HepG2 (cell line): ENCODE measurements around the gene PKD2L1. TPM values are rescaled to one million over a fixed set of nuclear protein-coding genes. Genes with fewer than 3 reads are reported as not detected.

Experiments used
- ATAC-seq: fragments of 200-7000 bp; cut with Tn5 transposase; 3 replicates; pipeline ENCODE4 v1.9.1; 2020; ENCODE audit warnings: mild to moderate bottlenecking, moderate library complexity
- BruUV-seq: library from RNA; stranded (reverse); fragments of 400-500 nt; replicated peaks from 2 replicates; lab custom pipeline; 2021; lab: Mats Ljungman, UMichigan
- CTCF ChIA-PET: fragments of 300-600 bp; formaldehyde crosslinking; extraction: SDS; loops from one replicate; lab custom pipeline; 2021; ENCODE audit warnings: low total read pairs, inconsistent platforms, low intra/inter-chr PET ratio; lab: Yijun Ruan, JAX
- POLR2A ChIA-PET: fragments of 350-600 bp; sonication (Branson Sonifier 250); formaldehyde crosslinking; loops from one replicate; lab custom pipeline; 2020; ENCODE audit warnings: antibody characterized with exemption, inconsistent platforms; lab: Yijun Ruan, JAX
- DNase-seq: peaks from one replicate; pipeline ENCODE4 v3.0.0-alpha.2; 2015; ENCODE audit warnings: low spot score
- FAIRE-seq: peaks from 3 replicates; lab custom pipeline; 2011; peaks lifted over from hg19 to GRCh38; lab: Jason Lieb, UNC
- H2AFZ ChIP-seq: one replicate; pipeline ENCODE4 v1.6.1; 2011; ENCODE audit warnings: low read length, inconsistent platforms
- H3K27ac ChIP-seq: fragments of 300-600 bp; 3 replicates; pipeline ENCODE4 v1.8.0; 2011; ENCODE audit warnings: mixed run types, mild to moderate bottlenecking, mixed read lengths, low read length, inconsistent platforms; ENCODE audit not compliant: insufficient read depth; ENCODE audit errors: extremely low read length
- H3K27me3 ChIP-seq, 2 experiments: fragments of 200-600 bp in 1 of 2; 2 replicates in 1 of 2; 3 replicates in 1 of 2; pipeline versions ENCODE4 v1.6.0 to v1.8.0; 2011; ENCODE audit warnings: low read length in 2 of 2, mild to moderate bottlenecking in 2 of 2, moderate library complexity in 2 of 2, inconsistent platforms in 1 of 2; ENCODE audit not compliant: insufficient read depth in 2 of 2, control insufficient read depth in 1 of 2
- H3K36me3 ChIP-seq, 2 experiments: fragments of 200-600 bp in 1 of 2; replicated peaks in 1 of 2; 2 replicates in 1 of 2; 3 replicates in 1 of 2; pipeline versions ENCODE4 v1.5.1 to v1.8.0; 2011; ENCODE audit warnings: low read length in 2 of 2, inconsistent platforms in 1 of 2; ENCODE audit not compliant: insufficient read depth in 2 of 2, control insufficient read depth in 1 of 2
- H3K4me1 ChIP-seq: 2 replicates; pipeline ENCODE4 v1.5.1; 2012; ENCODE audit warnings: low read length, inconsistent platforms; ENCODE audit not compliant: insufficient read depth
- H3K4me2 ChIP-seq: 2 replicates; pipeline ENCODE4 v1.6.0; 2011; ENCODE audit warnings: low read depth, low read length, inconsistent platforms
- H3K4me3 ChIP-seq, 3 experiments: fragments of 200-600 bp in 1 of 3; sonication (generic), shearing (Covaris generic) in 1 of 3; replicated peaks in 1 of 3; 2 replicates each; pipeline ENCODE4 v1.5.1; 2011 to 2016; ENCODE audit warnings: low read length in 3 of 3, inconsistent platforms in 2 of 3, low read depth in 2 of 3, mild to moderate bottlenecking in 2 of 3, control low read depth in 1 of 3, mixed read lengths in 1 of 3; ENCODE audit not compliant: insufficient read depth in 1 of 3
- H3K79me2 ChIP-seq: one replicate; pipeline ENCODE4 v1.6.1; 2011; ENCODE audit warnings: low read length, inconsistent platforms; ENCODE audit not compliant: insufficient read depth
- H3K9ac ChIP-seq: 2 replicates; pipeline ENCODE4 v1.6.0; 2011; ENCODE audit warnings: mild to moderate bottlenecking, low read depth, low read length, inconsistent platforms; ENCODE audit not compliant: insufficient read depth
- H3K9me3 ChIP-seq: 2 replicates; pipeline ENCODE4 v1.5.1; 2012; ENCODE audit warnings: mild to moderate bottlenecking, low read length
- H4K20me1 ChIP-seq: 2 replicates; pipeline ENCODE4 v1.6.0; 2011; ENCODE audit warnings: inconsistent platforms, mild to moderate bottlenecking, low read length, moderate library complexity; ENCODE audit not compliant: insufficient read depth
- AGO1 ChIP-seq: fragments of 200-400 bp; formaldehyde crosslinking; IDR thresholded peaks from 2 replicates; pipeline ENCODE4 v1.6.1; 2017; ENCODE audit warnings: mild to moderate bottlenecking, low read depth, low read length, moderate library complexity; ENCODE audit not compliant: poor library complexity, severe bottlenecking
- GATA4 ChIP-seq: sonication (generic); IDR thresholded peaks from 2 replicates; pipeline ENCODE4 v1.6.1; 2016; ENCODE audit warnings: antibody characterized with exemption, low read depth, borderline replicate concordance
- HDAC2 ChIP-seq: sonication (generic); formaldehyde crosslinking; IDR thresholded peaks from 2 replicates; pipeline ENCODE4 v1.4.0; 2020; ENCODE audit warnings: missing genetic modification reagents
- HNF1B ChIP-seq: sonication (generic); formaldehyde crosslinking; IDR thresholded peaks from 2 replicates; pipeline ENCODE4 v1.5.1; 2020; ENCODE audit warnings: mild to moderate bottlenecking, moderate library complexity, missing genetic modification reagents
- MLLT10 ChIP-seq: sonication (generic); formaldehyde crosslinking; IDR thresholded peaks from 2 replicates; pipeline ENCODE4 v1.4.0; 2020; ENCODE audit warnings: missing genetic modification reagents
- MXD3 ChIP-seq: IDR thresholded peaks from 2 replicates; pipeline ENCODE4 v1.6.1; 2016; ENCODE audit warnings: mild to moderate bottlenecking, missing biosample characterization, missing genetic modification reagents
- PBX3 ChIP-seq: sonication (generic); formaldehyde crosslinking; IDR thresholded peaks from 2 replicates; pipeline ENCODE4 v1.8.1; 2023; ENCODE audit warnings: missing genetic modification reagents, inconsistent platforms, borderline replicate concordance
- PITX1 ChIP-seq: sonication (generic); formaldehyde crosslinking; IDR thresholded peaks from 2 replicates; pipeline ENCODE4 v1.5.1; 2020; ENCODE audit warnings: mild to moderate bottlenecking, missing genetic modification reagents
- PPARG ChIP-seq: conservative IDR thresholded peaks from 2 replicates; pipeline ENCODE4 v1.6.1; 2016; ENCODE audit warnings: missing biosample characterization, missing genetic modification reagents
- TSC22D2 ChIP-seq: sonication (generic); formaldehyde crosslinking; IDR thresholded peaks from 2 replicates; pipeline ENCODE4 v1.5.1; 2020; ENCODE audit warnings: missing genetic modification reagents, mild to moderate bottlenecking, borderline replicate concordance
- U2AF1 ChIP-seq: fragments of 200-400 bp; formaldehyde crosslinking; optimal IDR thresholded peaks from 2 replicates; pipeline ENCODE3; 2017; ENCODE audit warnings: mild to moderate bottlenecking, low read depth, low read length
- ZC3H13 ChIP-seq: sonication (generic); formaldehyde crosslinking; IDR thresholded peaks from 2 replicates; pipeline ENCODE4 v1.8.1; 2023; ENCODE audit warnings: mild to moderate bottlenecking, missing genetic modification reagents, moderate library complexity
- ZFP82 ChIP-seq: sonication (generic); formaldehyde crosslinking; IDR thresholded peaks from 2 replicates; pipeline ENCODE4 v1.5.1; 2020; ENCODE audit warnings: mild to moderate bottlenecking, missing genetic modification reagents, borderline replicate concordance
- ZNF501 ChIP-seq: sonication (generic); formaldehyde crosslinking; IDR thresholded peaks from 2 replicates; pipeline ENCODE4 v1.5.1; 2020; ENCODE audit warnings: mild to moderate bottlenecking, moderate library complexity, missing genetic modification reagents
- ZNF576 ChIP-seq: sonication (generic); formaldehyde crosslinking; IDR thresholded peaks from 2 replicates; pipeline ENCODE4 v1.4.0; 2020; ENCODE audit warnings: mild to moderate bottlenecking, missing genetic modification reagents
- ZNF768 ChIP-seq: sonication (generic); formaldehyde crosslinking; IDR thresholded peaks from 2 replicates; pipeline ENCODE4 v1.4.0; 2020; ENCODE audit warnings: missing genetic modification reagents
- ZNF773 ChIP-seq: sonication (generic); formaldehyde crosslinking; IDR thresholded peaks from 2 replicates; pipeline ENCODE4 v1.4.0; 2020; ENCODE audit warnings: missing genetic modification reagents, borderline replicate concordance
- ZNF788 ChIP-seq: sonication (generic); formaldehyde crosslinking; IDR thresholded peaks from 2 replicates; pipeline ENCODE4 v1.5.0; 2020; ENCODE audit warnings: mild to moderate bottlenecking, missing genetic modification reagents, borderline replicate concordance
- ZSCAN5A ChIP-seq: sonication (generic); formaldehyde crosslinking; IDR thresholded peaks from 2 replicates; pipeline ENCODE4 v1.8.0; 2022; ENCODE audit warnings: mild to moderate bottlenecking, missing genetic modification reagents, borderline replicate concordance
- WGBS: methylation state at CpG from one replicate; pipeline ENCODE4 v1.1.6; 2017; ENCODE audit warnings: low lambda C conversion rate; 5-methylcytosine and 5-hydroxymethylcytosine counted together
- in situ Hi-C: cut with HindIII; loops from 2 replicates; pipeline ENCODE4 v1.10.0; 2017; ENCODE audit warnings: low pct_unique_long_range_greater_than_20kb; ENCODE audit not compliant: extremely low pct_ligation_motif_present
- intact Hi-C: fragments of 100-400 bp; cut with micrococcal nuclease; formaldehyde crosslinking; loops from one replicate; pipeline ENCODE4 v1.10.0; 2022; ENCODE audit not compliant: unreplicated experiment
- polyA plus RNA-seq, 8 experiments: library from polyadenylated mRNA; depleted of rRNA in 3 of 8; stranded (reverse) in 7 of 8; unstranded in 1 of 8; fragments of >200 nt; fragmentation: Illumina TruSeq in 4 of 8; extraction: Trizol in 4 of 8; gene quantifications; 2 replicates each; pipeline versions ENCODE4 v1.2.1 to v1.2.3, GENCODE V29; 2011 to 2016; ENCODE audit warnings: low read depth in 4 of 8, missing spikeins in 1 of 8, mixed read lengths in 1 of 8; ENCODE audit not compliant: insufficient read depth in 1 of 8
- total RNA-seq, 5 experiments: library from RNA; depleted of rRNA; stranded (reverse); fragments of >200 nt; fragmentation: Illumina TruSeq; extraction: Trizol; gene quantifications; 2 replicates each; pipeline ENCODE4 v1.2.3, GENCODE V29; 2016; ENCODE audit warnings: low read depth in 1 of 5

The PKD2L1 gene
- total and polyA plus RNA-seq, 2 of the 13 experiments (the other 11 are each of a cell fraction or from before 2014, with no cell fraction given): 0.07 to 0.15 TPM

- no peaks in the 10 kb centered on the region for H3K9me3 ChIP-seq
- H4K20me1 ChIP-seq: peaks cover 24% of the 10 kb centered on the region
- H3K4me2 ChIP-seq: no peak overlapping the region; the same call in 1 of the 2 replicates
- in situ Hi-C loops (no loop called here), intact Hi-C loops (no loop called here)
- H3K4me1 ChIP-seq: peaks cover 57% of the 10 kb centered on the region
- ChIA-PET CTCF (no interaction called here), POLR2A (interaction anchor here (1.2 to 7.2 kb wide), 4 partner anchors 9 to 24 kb away, joined by 5 to 107 read pairs (median 5); partner anchors contain the start of gene SCD)
- H3K36me3 ChIP-seq: peaks cover 3 to 16% of the 10 kb centered on the region in 2 experiments; a peak in 4 of 5 replicates
- no peak for FAIRE-seq
- ATAC-seq: peak; percentile 45
- H2AFZ ChIP-seq: no peak overlapping the region
- no TSS peak for BruUV-seq
- no peaks in the 10 kb centered on the region for H3K79me2 ChIP-seq
- no peak overlapping the region for H3K4me3 ChIP-seq
- DNase-seq: peak; percentile 72
- no peak overlapping the region for H3K9ac ChIP-seq
- H3K27ac ChIP-seq: peak overlapping the region; percentile 63
- H3K27me3 ChIP-seq: no peaks in the 10 kb centered on the region
- 43% methylated on average over 7 of the region's 7 CpGs for WGBS
- TF ChIP-seq AGO1: peak; percentile 61
- 0 out of 2 replicates have a peak, but pooled peaks have one; percentile 28 for TF ChIP-seq PPARG (CRISPR knock-in tag)
- no peak for TF ChIP-seq ZNF576 (CRISPR knock-in tag)
- 0 out of 2 replicates have a peak, but pooled peaks have one; percentile 23 for TF ChIP-seq TSC22D2 (CRISPR knock-in tag)
- no peak for TF ChIP-seq ZNF788 (CRISPR knock-in tag)
- 0 out of 2 replicates have a peak, but pooled peaks have one; percentile 40 for TF ChIP-seq ZNF501 (CRISPR knock-in tag)
- TF ChIP-seq ZNF773: no peak
- no peak for TF ChIP-seq ZSCAN5A (CRISPR knock-in tag)
- TF ChIP-seq ZFP82: no peak
- TF ChIP-seq ZNF768 (CRISPR knock-in tag): no peak
- 0 out of 2 replicates have a peak, but pooled peaks have one; percentile 29 for TF ChIP-seq MXD3
- no peak for TF ChIP-seq U2AF1
- no peak for TF ChIP-seq MLLT10 (CRISPR knock-in tag)
- TF ChIP-seq PITX1 (CRISPR knock-in tag): peak; percentile 51; the same call in 1 of the 2 replicates
- no peak for TF ChIP-seq HDAC2 (CRISPR knock-in tag)
- 0 out of 2 replicates have a peak, but pooled peaks have one; percentile 37 for TF ChIP-seq HNF1B (CRISPR knock-in tag)
- TF ChIP-seq PBX3 (CRISPR knock-in tag): no peak
- TF ChIP-seq ZC3H13: peak; percentile 93
- TF ChIP-seq GATA4: 0 out of 2 replicates have a peak, but pooled peaks have one; percentile 22
Observed at GRCh38 chr10:100364735-100365391, 34.8 kb upstream of the PKD2L1 start.
